GM21447 (cell line): ENCODE measurements around the gene RNF175.

Experiments
- ATAC-seq: cut with Tn5 transposase; IDR thresholded peaks from one replicate; pipeline ENCODE4 v1.9.1; 2021; ENCODE audit not compliant: unreplicated experiment

Gene RNF175

DNA sequence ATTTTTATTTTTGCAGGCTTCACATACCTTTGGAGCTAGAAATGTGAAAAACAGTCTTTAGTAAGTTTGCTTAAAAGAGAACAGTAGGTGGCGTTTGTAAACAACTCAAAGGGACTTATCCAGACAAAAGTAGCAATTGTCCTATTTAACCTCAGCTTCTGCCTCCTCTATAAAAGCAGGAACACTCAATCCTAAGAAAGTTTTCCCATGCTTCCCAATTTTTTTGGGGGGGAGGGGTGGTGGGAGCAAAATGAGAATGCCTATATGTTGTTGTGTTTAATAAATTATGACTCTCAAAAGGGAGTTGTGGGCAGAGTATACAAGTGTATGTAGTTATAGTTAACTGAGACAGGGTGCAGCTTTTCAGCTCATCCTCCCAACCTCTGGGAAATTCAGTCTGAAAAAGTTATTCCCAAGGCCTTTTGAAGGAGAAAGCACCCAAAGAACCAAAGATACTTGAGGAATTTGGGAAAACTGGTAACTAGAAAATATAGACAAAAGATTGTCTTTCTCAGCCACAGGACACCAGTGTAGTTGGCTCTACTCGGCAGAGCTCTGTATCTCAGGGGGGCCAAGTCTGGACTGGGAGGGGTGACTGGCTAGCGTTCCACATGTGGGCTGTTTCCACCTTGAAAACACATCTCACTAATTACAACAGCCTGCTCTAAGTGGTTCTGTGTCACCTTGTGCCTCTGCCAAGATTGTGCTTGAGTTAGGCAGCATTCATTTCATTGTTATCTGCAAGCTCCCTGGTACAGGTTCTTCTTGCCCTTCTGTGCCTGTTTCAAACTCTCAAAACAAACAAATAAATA lies 26.3 kb upstream of the RNF175 start:
- ATAC-seq: no peak

DNA sequence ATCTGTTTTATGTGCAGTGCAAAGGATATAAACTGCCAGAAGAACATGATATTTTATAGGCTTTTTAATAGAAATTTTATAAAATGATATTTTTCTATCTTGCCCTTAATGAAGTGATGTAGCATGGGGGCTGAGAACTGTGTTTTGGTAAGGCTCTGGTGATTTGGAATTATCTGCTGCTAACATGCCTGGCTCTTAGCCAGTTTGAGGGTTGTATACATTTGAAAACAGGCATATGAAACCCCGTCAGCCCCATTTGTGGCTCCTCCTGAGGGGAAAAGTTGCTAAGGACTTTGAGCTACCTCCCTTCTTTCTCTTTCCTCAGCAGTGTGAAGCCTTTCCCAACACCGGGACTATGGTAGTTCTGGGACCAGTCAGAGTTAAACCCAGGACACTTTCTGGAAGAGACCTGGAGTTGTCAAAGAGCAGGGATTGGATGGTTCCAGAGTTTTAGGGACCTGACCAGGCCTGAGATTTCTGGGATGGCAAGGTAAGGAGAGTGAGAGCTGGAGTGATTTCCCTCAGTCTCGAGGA lies 24.4 kb upstream of the RNF175 start:
- no peak for ATAC-seq

DNA sequence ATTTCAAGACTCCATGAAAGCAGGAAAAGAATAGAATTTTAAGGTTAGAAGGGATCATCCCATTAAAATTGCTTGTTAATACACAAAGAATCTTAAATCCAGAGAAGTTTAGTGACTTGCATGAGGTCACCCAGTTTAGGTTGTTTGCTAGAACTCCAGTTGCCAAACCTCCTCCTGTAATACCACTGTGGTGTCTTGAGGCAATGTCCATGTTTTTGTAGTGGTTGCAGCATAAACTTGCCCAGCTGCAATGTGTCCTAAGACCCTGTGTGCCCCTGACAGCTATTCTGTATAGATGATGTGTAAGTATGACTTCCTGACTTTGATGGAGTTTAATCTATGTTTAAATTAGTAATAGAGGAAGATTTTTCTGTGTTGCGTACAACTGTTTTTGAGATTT lies 22.8 kb upstream of the RNF175 start:
- ATAC-seq: no peak

GRCh38 chr4:153781717-153782416 lies 22.0 kb upstream of the RNF175 start:
- no peak for ATAC-seq

DNA sequence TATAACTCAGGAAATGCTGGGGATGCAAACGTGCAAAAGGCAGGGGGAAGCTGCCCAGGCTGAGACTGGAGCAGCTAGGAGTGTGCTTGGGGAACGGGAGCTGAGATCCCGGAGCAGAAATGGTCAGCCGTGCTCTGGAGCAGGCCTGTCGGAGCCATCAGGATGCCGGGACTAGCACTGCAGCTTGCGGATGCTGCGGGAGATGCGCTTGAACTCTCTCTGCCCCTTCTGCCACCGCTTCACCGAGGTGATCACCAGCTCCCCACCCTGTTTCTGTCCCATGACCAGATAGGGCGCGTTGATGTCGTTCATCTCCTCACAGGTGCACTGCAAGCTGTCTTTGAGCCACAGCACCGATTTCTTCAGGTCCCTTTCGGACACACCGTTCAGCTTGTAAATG lies 21.5 kb upstream of the RNF175 start:
- no peak for ATAC-seq

GRCh38 chr4:153780876-153781275 lies 21.1 kb upstream of the RNF175 start:
- ATAC-seq: no peak

GRCh38 chr4:153780221-153780620 lies 20.4 kb upstream of the RNF175 start:
- ATAC-seq: no peak

DNA sequence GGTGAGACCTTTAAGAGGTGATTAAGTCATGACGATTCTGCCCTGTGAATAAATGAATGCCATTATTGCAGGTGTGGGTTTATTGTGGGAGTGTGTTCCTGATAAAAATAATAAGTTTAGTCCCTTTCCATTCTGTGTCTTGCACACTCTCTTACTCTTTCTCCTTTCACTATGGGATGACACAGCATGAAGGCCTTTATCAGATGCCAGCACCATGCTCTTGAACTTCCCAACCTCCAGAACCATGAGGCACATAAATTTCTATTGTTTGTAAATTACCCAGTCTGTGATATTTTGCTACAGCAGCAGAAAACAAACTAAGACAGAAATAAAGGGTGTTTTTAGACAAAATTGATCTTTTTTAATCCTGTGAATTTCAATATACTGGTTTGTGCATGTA lies 18.6 kb upstream of the RNF175 start:
- no peak for ATAC-seq

- ATAC-seq: no peak
Measured at GRCh38 chr4:153777421-153777820, 17.6 kb upstream of the RNF175 start.

- no peak for ATAC-seq
Measured at GRCh38 chr4:153776601-153777000, 16.8 kb upstream of the RNF175 start.

GRCh38 chr4:153773236-153773690 lies 13.4 kb upstream of the RNF175 start:
- no peak for ATAC-seq

- no peak for ATAC-seq
Measured at GRCh38 chr4:153771046-153771445, 11.2 kb upstream of the RNF175 start.

DNA sequence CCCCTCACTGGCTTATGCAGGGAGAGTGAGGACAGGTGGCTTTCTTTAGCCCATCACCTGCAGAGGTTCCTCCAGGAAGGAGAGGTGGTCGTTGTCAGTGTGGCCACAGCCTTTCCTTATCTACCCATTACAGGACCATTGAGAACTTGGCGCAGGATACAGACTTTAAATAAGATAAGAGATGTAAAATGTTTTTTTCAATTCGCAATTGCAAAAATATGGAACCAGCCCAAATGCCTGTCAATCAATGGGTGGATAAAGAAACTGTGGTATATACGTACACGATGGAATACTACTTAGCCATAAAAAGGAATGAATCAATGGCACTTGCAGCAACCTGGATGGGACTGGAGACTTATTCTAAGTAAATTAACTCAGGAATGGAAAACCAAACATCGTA lies 6.9 kb upstream of the RNF175 start:
- ATAC-seq: no peak

- no peak for ATAC-seq
Measured at GRCh38 chr4:153765894-153766293, 6.1 kb upstream of the RNF175 start.

DNA sequence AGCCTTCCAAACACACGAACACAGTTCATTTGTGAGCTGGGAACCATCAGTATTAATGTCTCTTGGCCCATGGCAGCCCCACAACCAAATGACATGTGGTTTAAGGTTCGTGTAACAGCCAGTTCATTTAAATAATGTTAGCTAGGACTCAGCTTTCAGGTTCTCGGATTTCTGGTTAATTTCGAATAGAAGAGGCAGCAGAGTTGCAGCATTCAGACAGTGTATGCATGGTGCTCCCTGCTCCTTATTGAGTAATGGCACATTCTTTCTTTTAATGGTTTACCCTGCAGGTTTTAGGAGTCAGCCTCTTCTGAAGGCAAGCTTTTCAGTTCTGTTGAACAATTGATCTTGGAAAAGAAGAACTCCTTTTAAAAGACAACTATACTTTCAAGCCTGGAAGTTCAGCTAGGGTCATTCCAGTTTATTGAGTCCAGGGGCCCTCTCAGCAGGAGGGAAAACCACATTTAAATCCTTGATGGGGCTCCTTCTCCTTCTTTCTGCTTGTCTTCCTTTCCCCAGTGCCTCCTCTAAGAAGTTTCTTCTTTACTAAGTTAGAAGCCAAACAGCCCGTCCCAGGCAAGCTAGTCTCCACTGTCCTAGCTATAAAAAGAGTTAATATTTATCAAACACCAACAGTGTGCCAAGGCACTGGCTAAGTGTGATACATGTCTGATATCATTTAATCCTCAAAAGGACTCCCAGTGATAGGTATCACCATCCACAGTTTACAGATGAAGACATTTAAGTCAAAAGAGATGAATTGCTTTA lies 5.0 kb upstream of the RNF175 start:
- ATAC-seq: no peak

DNA sequence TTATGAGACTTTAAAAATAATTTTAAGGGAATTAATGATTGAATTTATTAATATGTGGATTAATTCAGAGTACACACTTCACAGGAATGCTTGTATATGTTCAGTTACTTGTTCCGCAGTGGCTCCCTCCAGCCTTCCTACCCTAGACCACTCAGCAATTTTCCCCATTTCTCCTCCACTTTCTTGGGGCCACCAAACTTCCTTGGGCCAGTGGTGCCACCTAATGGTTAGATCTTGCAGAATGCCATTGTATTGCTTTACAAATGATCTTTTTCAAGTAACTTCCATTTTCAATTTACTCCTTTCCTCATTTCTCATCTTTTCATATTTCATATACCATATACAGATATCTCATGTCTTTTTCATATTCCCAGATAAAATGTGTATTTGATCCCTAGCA lies 3.6 kb upstream of the RNF175 start:
- ATAC-seq: no peak

- no peak for ATAC-seq
Measured at GRCh38 chr4:153758688-153759406, 977 bp downstream of the RNF175 start.

DNA sequence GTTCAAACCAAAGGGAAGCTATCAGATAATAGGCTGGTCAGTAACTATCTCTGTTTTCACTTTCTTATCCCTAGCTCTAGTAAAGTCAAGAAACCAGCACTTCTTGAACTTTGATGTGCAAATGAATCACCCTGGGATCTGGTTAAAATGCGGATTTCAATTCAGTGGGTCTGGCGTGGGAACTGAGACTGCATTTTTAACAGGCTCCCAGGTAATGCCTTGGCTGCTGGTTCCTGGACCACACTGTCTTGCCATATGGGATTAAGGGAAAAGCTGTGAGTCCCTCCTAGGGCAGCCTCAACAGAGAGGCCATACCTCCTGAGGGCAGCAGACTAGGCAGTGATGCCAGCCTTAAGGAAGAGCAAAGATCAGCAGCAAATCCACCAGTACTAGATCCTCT lies 1.7 kb downstream of the RNF175 start:
- ATAC-seq: no peak

- no peak for ATAC-seq
Measured at GRCh38 chr4:153757407-153757806, 2.4 kb downstream of the RNF175 start.

GRCh38 chr4:153755186-153755585 lies 4.6 kb downstream of the RNF175 start:
- ATAC-seq: no peak
